ENCODE measurements around the gene PDLIM7.

PDLIM7 gene

GRCh38 chr5:177497292-177498012 lies at the start of gene PDLIM7:
PDLIM7 (minus strand) TSS chr5:177497604; CDS start chr5:177496512, 1,092 bp downstream.
- TF ChIP-seq CTCF (IDR thresholded peaks at IDR 0.05; ENCODE audit: low read depth, low read length) (no peak), EZH2phosphoT487 (IDR thresholded peaks at IDR 0.05; ENCODE audit: low read depth) (no peak)
- H3K4me2 ChIP-seq (ENCODE audit: low read length) = peak within 1 kb of the TSS; percentile 82
- H3K36me3 ChIP-seq (replicated peaks; ENCODE audit: low read depth, low read length) = no peaks in the 10 kb centered on the region
- H3K9ac ChIP-seq (ENCODE audit: low read length) = peak within 1 kb of the TSS; percentile 50
- H4K20me1 ChIP-seq (ENCODE audit: insufficient read depth, low read length) = peaks cover 12% of the 10 kb centered on the region
- peak within 1 kb of the TSS; percentile 33; the same call in 1 of the 2 replicates for H2AFZ ChIP-seq (ENCODE audit: low read depth, low read length)
- H3K79me2 ChIP-seq (ENCODE audit: low read length) = no peaks in the 10 kb centered on the region
- H3K4me1 ChIP-seq (ENCODE audit: low read length) = peaks cover 60% of the 10 kb centered on the region
- H3K9me3 ChIP-seq (ENCODE audit: insufficient read depth, low read length) = no peaks in the 10 kb centered on the region
- H3K4me3 ChIP-seq (ENCODE audit: low read length) = peak within 1 kb of the TSS; percentile 82
- peaks cover 28% of the 10 kb centered on the region for H3K27me3 ChIP-seq (ENCODE audit: low read depth, low read length)
- H3K27ac ChIP-seq (ENCODE audit: low read length) = no peak within 1 kb of the TSS

GRCh38 chr5:177546258-177546741 lies 48.9 kb upstream of the PDLIM7 start:
- no peak overlapping the region for H3K4me3 ChIP-seq (ENCODE audit: low read length)
- H3K4me2 ChIP-seq (ENCODE audit: low read length) = no peak overlapping the region
- peaks cover 43% of the 10 kb centered on the region for H4K20me1 ChIP-seq (ENCODE audit: insufficient read depth, low read length)
- H3K27ac ChIP-seq (ENCODE audit: low read length) = no peak overlapping the region
- TF ChIP-seq EZH2phosphoT487 (IDR thresholded peaks at IDR 0.05; ENCODE audit: low read depth) = no peak
- TF ChIP-seq CTCF (IDR thresholded peaks at IDR 0.05; ENCODE audit: low read depth, low read length) = no peak
- no peak overlapping the region for H2AFZ ChIP-seq (ENCODE audit: low read depth, low read length)
- no peak overlapping the region for H3K9ac ChIP-seq (ENCODE audit: low read length)
- H3K4me1 ChIP-seq (ENCODE audit: low read length) = no peaks in the 10 kb centered on the region
- H3K36me3 ChIP-seq (replicated peaks; ENCODE audit: low read depth, low read length) = peaks cover 15% of the 10 kb centered on the region
- H3K79me2 ChIP-seq (ENCODE audit: low read length) = peaks cover 65% of the 10 kb centered on the region
- no peaks in the 10 kb centered on the region for H3K9me3 ChIP-seq (ENCODE audit: insufficient read depth, low read length)
- no peaks in the 10 kb centered on the region for H3K27me3 ChIP-seq (ENCODE audit: low read depth, low read length)

GRCh38 chr5:177545487-177546257 lies 48.3 kb upstream of the PDLIM7 start:
- Histone ChIP-seq H3K9me3 (ENCODE audit: insufficient read depth, low read length) (no peaks in the 10 kb centered on the region), H3K9ac (ENCODE audit: low read length) (no peak overlapping the region), H3K79me2 (ENCODE audit: low read length) (peaks cover 70% of the 10 kb centered on the region), H3K27ac (ENCODE audit: low read length) (no peak overlapping the region), H4K20me1 (ENCODE audit: insufficient read depth, low read length) (peaks cover 43% of the 10 kb centered on the region), H3K4me3 (ENCODE audit: low read length) (no peak overlapping the region), H3K4me1 (ENCODE audit: low read length) (no peaks in the 10 kb centered on the region), H3K36me3 (replicated peaks; ENCODE audit: low read depth, low read length) (peaks cover 14% of the 10 kb centered on the region), H2AFZ (ENCODE audit: low read depth, low read length) (no peak overlapping the region), H3K27me3 (ENCODE audit: low read depth, low read length) (no peaks in the 10 kb centered on the region), H3K4me2 (ENCODE audit: low read length) (no peak overlapping the region)
- no peak for TF ChIP-seq CTCF (IDR thresholded peaks at IDR 0.05; ENCODE audit: low read depth, low read length)
- no peak for TF ChIP-seq EZH2phosphoT487 (IDR thresholded peaks at IDR 0.05; ENCODE audit: low read depth)

GRCh38 chr5:177542816-177543465 lies 45.5 kb upstream of the PDLIM7 start:
- Histone ChIP-seq H3K9me3 (ENCODE audit: insufficient read depth, low read length) (no peaks in the 10 kb centered on the region), H3K27me3 (ENCODE audit: low read depth, low read length) (no peaks in the 10 kb centered on the region), H3K4me2 (ENCODE audit: low read length) (no peak overlapping the region), H2AFZ (ENCODE audit: low read depth, low read length) (no peak overlapping the region), H3K27ac (ENCODE audit: low read length) (no peak overlapping the region), H3K9ac (ENCODE audit: low read length) (no peak overlapping the region), H3K79me2 (ENCODE audit: low read length) (peaks cover 63% of the 10 kb centered on the region), H3K4me1 (ENCODE audit: low read length) (no peaks in the 10 kb centered on the region), H3K4me3 (ENCODE audit: low read length) (no peak overlapping the region), H4K20me1 (ENCODE audit: insufficient read depth, low read length) (peaks cover 44% of the 10 kb centered on the region), H3K36me3 (replicated peaks; ENCODE audit: low read depth, low read length) (peaks cover 19% of the 10 kb centered on the region)
- TF ChIP-seq EZH2phosphoT487 (IDR thresholded peaks at IDR 0.05; ENCODE audit: low read depth) = no peak
- TF ChIP-seq CTCF (IDR thresholded peaks at IDR 0.05; ENCODE audit: low read depth, low read length) = no peak

All from OCI-LY3 (cell line).